ENCODE data around the gene KRTAP10-5.
"Not testable (repeated sequence)": the region's sequence is repeated elsewhere in the genome, so short reads cannot be mapped to it uniquely, and the experiment has no call there.

KRTAP10-5 gene

GRCh38 chr21:44580231-44580821 lies at the start of gene KRTAP10-5:
Gene KRTAP10-5 (minus strand): TSS chr21:44580604. CDS start chr21:44580578, 26 bp downstream.
- not testable (repeated sequence) for DNase-seq (ENCODE audit: low read depth)

- no peak for DNase-seq (ENCODE audit: low read depth)
Observed at GRCh38 chr21:44628707-44629391, 48.4 kb upstream of the KRTAP10-5 start.

GRCh38 chr21:44627831-44628233 lies 47.4 kb upstream of the KRTAP10-5 start:
- not testable (repeated sequence) for DNase-seq (ENCODE audit: low read depth)

- DNase-seq (ENCODE audit: low read depth): not testable (repeated sequence)
Observed at GRCh38 chr21:44627181-44627822, 46.9 kb upstream of the KRTAP10-5 start.

- DNase-seq (ENCODE audit: low read depth): no peak
Observed at GRCh38 chr21:44626673-44627143, 46.3 kb upstream of the KRTAP10-5 start, which contains the start of gene KRTAP10-9. Gene KRTAP10-9 (plus strand): TSS chr21:44627093. CDS start chr21:44627172, 79 bp downstream.

- DNase-seq (ENCODE audit: low read depth): no peak
Observed at GRCh38 chr21:44626262-44626661, 45.9 kb upstream of the KRTAP10-5 start.

- no peak for DNase-seq (ENCODE audit: low read depth)
Observed at GRCh38 chr21:44625756-44626155, 45.4 kb upstream of the KRTAP10-5 start.

- no peak for DNase-seq (ENCODE audit: low read depth)
Observed at GRCh38 chr21:44623575-44623974, 43.2 kb upstream of the KRTAP10-5 start.

GRCh38 chr21:44619886-44620285 lies 39.5 kb upstream of the KRTAP10-5 start:
- DNase-seq (ENCODE audit: low read depth): no peak

- peak; percentile 44 for DNase-seq (ENCODE audit: low read depth)
Observed at GRCh38 chr21:44618909-44619308, 38.5 kb upstream of the KRTAP10-5 start.

GRCh38 chr21:44618504-44618903 lies 38.1 kb upstream of the KRTAP10-5 start:
- DNase-seq (ENCODE audit: low read depth): no peak

- no peak for DNase-seq (ENCODE audit: low read depth)
Observed at GRCh38 chr21:44617071-44617501, 36.7 kb upstream of the KRTAP10-5 start.

GRCh38 chr21:44616591-44616926 lies 36.2 kb upstream of the KRTAP10-5 start:
- DNase-seq (ENCODE audit: low read depth): no peak

GRCh38 chr21:44615911-44616590 lies 35.6 kb upstream of the KRTAP10-5 start:
- no peak for DNase-seq (ENCODE audit: low read depth)

- no peak for DNase-seq (ENCODE audit: low read depth)
Observed at GRCh38 chr21:44615466-44615865, 35.1 kb upstream of the KRTAP10-5 start.

- DNase-seq (ENCODE audit: low read depth): no peak
Observed at GRCh38 chr21:44614961-44615391, 34.6 kb upstream of the KRTAP10-5 start.

GRCh38 chr21:44614161-44614631 lies 33.8 kb upstream of the KRTAP10-5 start:
- no peak for DNase-seq (ENCODE audit: low read depth)

- DNase-seq (ENCODE audit: low read depth): no peak
Observed at GRCh38 chr21:44613386-44614155, 33.2 kb upstream of the KRTAP10-5 start.

GRCh38 chr21:44612669-44613229 lies 32.3 kb upstream of the KRTAP10-5 start:
- no peak for DNase-seq (ENCODE audit: low read depth)

- no peak for DNase-seq (ENCODE audit: low read depth)
Observed at GRCh38 chr21:44612029-44612486, 31.7 kb upstream of the KRTAP10-5 start, which contains the start of gene KRTAP10-8. Gene KRTAP10-8 (plus strand): TSS chr21:44612079. CDS start chr21:44612101, 22 bp downstream.

GRCh38 chr21:44611551-44611950 lies 31.1 kb upstream of the KRTAP10-5 start:
- DNase-seq (ENCODE audit: low read depth): no peak
